Epithelial cell of esophagus (primary cell): ENCODE results near the gene ACP6.

Experiments used
- DNase-seq: peaks from one replicate; pipeline ENCODE4 v3.0.0; 2010; ENCODE audit warnings: low read depth
- H3K4me3 ChIP-seq: 2 replicates; pipeline ENCODE4 v1.5.1; 2011; ENCODE audit warnings: mild to moderate bottlenecking, low read length, control low read depth
- TF ChIP-seq, protein P1 (sequence below): IDR thresholded peaks from 2 replicates; pipeline ENCODE4 v1.5.1; 2011; ENCODE audit warnings: low read depth, mild to moderate bottlenecking, low read length, control low read depth, inconsistent platforms; ENCODE audit not compliant: insufficient read depth; ENCODE audit errors: missing control alignments

ACP6 gene

DNA sequence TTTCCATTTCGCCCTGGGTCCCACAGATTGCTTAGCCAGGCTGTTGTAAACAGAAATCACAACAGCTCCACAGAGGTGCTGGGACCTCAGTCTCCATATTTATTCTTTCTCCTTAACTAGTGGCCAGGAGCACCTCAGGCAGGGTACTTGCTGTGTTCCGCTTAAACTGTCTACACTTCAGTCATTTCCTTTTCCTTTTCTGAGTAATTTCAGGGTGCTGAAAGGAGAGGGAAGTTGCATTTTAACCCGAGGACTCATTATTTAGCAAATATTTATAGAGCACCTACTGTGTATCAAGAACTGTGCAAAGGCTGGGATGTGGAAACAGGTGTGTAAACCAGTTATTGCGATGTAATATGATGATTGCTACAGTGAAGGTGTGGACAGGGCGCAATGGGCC is 41.9 kb downstream of the ACP6 start:
- no peak for DNase-seq
- TF ChIP-seq, protein P1, sequence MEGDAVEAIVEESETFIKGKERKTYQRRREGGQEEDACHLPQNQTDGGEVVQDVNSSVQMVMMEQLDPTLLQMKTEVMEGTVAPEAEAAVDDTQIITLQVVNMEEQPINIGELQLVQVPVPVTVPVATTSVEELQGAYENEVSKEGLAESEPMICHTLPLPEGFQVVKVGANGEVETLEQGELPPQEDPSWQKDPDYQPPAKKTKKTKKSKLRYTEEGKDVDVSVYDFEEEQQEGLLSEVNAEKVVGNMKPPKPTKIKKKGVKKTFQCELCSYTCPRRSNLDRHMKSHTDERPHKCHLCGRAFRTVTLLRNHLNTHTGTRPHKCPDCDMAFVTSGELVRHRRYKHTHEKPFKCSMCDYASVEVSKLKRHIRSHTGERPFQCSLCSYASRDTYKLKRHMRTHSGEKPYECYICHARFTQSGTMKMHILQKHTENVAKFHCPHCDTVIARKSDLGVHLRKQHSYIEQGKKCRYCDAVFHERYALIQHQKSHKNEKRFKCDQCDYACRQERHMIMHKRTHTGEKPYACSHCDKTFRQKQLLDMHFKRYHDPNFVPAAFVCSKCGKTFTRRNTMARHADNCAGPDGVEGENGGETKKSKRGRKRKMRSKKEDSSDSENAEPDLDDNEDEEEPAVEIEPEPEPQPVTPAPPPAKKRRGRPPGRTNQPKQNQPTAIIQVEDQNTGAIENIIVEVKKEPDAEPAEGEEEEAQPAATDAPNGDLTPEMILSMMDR: no peak
- no peak overlapping the region for H3K4me3 ChIP-seq

DNA sequence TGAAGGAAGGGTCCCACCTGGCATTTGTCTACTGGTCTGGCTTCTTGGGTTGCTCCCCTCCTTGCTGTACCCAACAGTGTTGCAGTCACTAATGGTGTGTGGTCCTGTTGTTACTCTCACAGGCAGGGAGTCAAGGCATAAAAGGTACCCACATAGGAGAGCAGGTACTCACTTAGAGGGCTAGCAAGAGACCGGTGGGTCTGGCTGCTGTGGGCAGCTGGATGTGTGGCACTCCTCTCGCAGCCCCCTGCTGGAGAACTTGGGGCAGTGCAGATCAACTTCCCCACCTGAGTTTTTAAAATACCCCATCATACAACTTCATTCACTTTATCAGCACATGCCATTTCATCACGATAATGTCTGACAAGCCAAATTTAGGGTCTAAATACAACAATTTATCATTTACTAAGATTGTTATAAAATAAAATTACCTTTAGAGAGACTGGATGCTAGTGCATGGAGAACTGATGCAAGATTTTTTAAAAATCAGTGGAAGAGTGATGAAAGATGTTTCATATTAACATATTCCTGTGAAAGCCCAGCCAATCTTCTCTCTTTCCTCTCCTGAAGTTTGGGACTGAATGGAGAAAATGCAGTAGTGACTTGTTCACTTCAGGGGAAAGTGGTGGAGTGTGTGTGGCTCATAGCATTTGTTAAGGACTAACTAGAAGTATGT is 42.8 kb downstream of the ACP6 start:
- DNase-seq: peak; percentile 50
- no peak overlapping the region for H3K4me3 ChIP-seq
- TF ChIP-seq, protein P1: peak; percentile 91

DNA sequence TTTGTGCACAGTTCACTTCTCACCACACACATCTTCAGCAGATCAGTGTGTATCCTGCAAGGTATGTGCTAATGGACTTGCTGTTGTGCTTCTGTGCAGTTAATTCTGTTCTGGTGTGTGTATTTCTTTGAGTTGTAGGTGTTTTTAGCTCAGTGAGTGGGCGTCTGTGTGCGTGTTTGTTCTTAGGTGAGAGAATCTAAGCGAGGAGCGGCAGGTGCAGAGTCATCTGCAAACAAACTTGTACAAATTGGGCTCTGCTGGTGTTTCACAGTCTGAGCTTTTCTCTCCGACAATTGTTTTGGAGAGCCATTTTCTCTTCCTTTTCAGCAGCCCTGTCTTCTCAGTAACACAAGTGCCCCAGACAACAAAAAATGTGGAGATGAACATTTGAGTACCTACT is 43.6 kb downstream of the ACP6 start:
- TF ChIP-seq, protein P1: no peak
- H3K4me3 ChIP-seq: no peak overlapping the region
- no peak for DNase-seq

DNA sequence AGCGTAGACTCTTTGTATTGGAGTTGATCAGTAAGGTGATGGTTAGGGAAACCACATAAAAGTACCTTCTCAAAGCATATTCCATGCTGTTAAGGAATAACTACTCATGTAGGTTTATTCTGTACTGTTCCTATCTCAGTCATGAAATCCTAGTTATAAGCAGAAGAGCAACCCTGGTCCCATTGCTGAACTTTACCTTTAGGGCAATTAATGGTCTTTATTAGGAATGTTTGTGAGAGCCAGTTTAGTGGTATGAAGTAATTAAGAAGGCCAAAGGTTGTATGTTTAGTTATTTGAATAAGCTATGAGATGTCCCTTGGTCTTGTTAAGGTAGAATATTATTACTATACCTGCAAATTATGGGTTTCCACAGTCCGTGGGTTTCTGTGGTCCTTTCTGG is 44.0 kb downstream of the ACP6 start:
- TF ChIP-seq, protein P1: no peak
- no peak overlapping the region for H3K4me3 ChIP-seq

DNA sequence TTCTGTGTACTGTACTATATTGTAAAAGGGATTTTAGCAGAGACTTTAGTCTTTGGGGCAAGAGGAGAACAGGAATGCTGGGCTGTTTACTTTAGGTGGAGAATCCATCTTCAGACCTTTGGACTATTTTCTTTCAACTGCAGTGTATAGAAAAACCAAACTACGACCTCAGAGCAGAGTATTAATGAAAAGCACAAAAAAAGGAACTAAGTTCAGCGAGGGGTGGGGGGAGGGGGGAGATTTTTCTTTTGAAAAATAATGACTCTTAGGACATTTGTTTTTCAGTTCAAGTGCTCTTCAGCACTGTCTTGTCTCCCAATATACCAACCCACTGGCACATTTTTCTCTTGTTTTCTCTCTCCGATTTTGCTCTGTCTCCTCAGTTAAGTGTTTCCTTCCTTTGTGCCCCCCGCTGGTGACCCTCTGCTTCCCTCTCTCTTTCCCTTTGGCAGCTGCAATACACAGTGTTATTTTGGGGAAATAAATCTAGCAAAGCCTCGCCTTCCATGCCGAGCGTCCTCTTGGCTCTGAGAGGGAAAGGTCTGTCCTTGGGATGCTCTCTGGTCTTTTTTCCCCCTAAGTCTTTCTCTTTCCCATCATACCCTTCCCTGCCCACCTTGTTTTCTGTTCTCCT is 44.8 kb downstream of the ACP6 start:
- TF ChIP-seq, protein P1: no peak
- DNase-seq: no peak
- H3K4me3 ChIP-seq: no peak overlapping the region

More for the DNA sequence above, 44.0 kb downstream of the ACP6 start:
- no peak for DNase-seq

DNA sequence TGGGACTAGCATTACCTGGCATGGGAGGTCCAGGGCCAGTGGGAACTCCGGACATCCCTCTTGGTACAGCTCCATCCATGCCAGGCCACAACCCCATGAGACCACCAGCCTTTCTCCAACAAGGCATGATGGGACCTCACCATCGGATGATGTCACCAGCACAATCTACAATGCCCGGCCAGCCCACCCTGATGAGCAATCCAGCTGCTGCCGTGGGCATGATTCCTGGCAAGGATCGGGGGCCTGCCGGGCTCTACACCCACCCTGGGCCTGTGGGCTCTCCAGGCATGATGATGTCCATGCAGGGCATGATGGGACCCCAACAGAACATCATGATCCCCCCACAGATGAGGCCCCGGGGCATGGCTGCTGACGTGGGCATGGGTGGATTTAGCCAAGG is 45.8 kb downstream of the ACP6 start:
- no peak for DNase-seq
- TF ChIP-seq, protein P1: no peak
- H3K4me3 ChIP-seq: no peak overlapping the region

DNA sequence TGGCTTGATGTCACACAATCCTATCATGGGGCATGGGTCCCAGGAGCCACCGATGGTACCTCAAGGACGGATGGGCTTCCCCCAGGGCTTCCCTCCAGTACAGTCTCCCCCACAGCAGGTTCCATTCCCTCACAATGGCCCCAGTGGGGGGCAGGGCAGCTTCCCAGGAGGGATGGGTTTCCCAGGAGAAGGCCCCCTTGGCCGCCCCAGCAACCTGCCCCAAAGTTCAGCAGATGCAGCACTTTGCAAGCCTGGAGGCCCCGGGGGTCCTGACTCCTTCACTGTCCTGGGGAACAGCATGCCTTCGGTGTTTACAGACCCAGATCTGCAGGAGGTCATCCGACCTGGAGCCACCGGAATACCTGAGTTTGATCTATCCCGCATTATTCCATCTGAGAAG is 46.3 kb downstream of the ACP6 start:
- no peak for DNase-seq
- H3K4me3 ChIP-seq: no peak overlapping the region

More for the DNA sequence above, 46.3 kb downstream of the ACP6 start:
- TF ChIP-seq, protein P1: no peak
